B cell (primary cell): ENCODE results near the gene SLCO4C1. TPM values are rescaled to one million over a fixed set of nuclear protein-coding genes. Genes with fewer than 3 reads are reported as not detected.

Experiments
- ATAC-seq: fragments of 200-7000 bp; cut with Tn5 transposase; one replicate; pipeline ENCODE4 v1.10.0; 2021; ENCODE audit warnings: low read depth, mild to moderate bottlenecking, moderate number of reproducible peaks, moderate library complexity
- CTCF ChIA-PET: fragments of 350-600 bp; sonication (Branson Sonifier 250); formaldehyde crosslinking; loops from one replicate; lab custom pipeline; 2021; ENCODE audit warnings: antibody characterized with exemption, inconsistent platforms; lab: Charles Lee
- POLR2A ChIA-PET: fragments of 350-600 bp; sonication (Branson Sonifier 250); formaldehyde crosslinking; loops from one replicate; lab custom pipeline; 2021; ENCODE audit warnings: antibody characterized with exemption; lab: Charles Lee
- DNase-seq: peaks from one replicate; pipeline ENCODE4 v3.0.0; 2013
- H2AFZ ChIP-seq: 2 replicates; pipeline ENCODE4 v1.6.1; 2012; ENCODE audit warnings: mild to moderate bottlenecking, low read depth, low read length; ENCODE audit not compliant: insufficient read depth, poor library complexity, severe bottlenecking
- H3K27ac ChIP-seq, 2 donors: 1 replicate in 1 of 2; 2 replicates in 1 of 2; pipeline ENCODE4 v1.5.1; 2012 to 2013; ENCODE audit warnings: low read length in 2 of 2, mild to moderate bottlenecking in 2 of 2, moderate library complexity in 1 of 2
- H3K27me3 ChIP-seq, 4 experiments: fragments of 200-600 bp in 1 of 4; sonication (generic) in 1 of 4; replicated peaks in 1 of 4; 1 replicate in 2 of 4; 2 replicates in 2 of 4; pipeline versions ENCODE4 v1.6.1 to v1.7.0; 2013 to 2016; ENCODE audit warnings: low read length in 3 of 4, mild to moderate bottlenecking in 2 of 4, mixed read lengths in 1 of 4, moderate library complexity in 1 of 4; ENCODE audit not compliant: insufficient read depth in 4 of 4, control insufficient read depth in 3 of 4; ENCODE audit errors: control extremely low read depth in 1 of 4
- H3K36me3 ChIP-seq, 2 experiments: replicated peaks in 1 of 2; 1 replicate in 1 of 2; 2 replicates in 1 of 2; pipeline versions ENCODE4 v1.6.1 to v1.7.1; 2013; ENCODE audit warnings: low read length in 1 of 2; ENCODE audit not compliant: insufficient read depth in 2 of 2, control insufficient read depth in 1 of 2; ENCODE audit errors: control extremely low read depth in 1 of 2, extremely low read depth in 1 of 2
- H3K4me1 ChIP-seq, 2 donors: fragments of 200-600 bp in 1 of 2; sonication (generic) in 1 of 2; 1 replicate in 1 of 2; 2 replicates in 1 of 2; pipeline versions ENCODE4 v1.5.1 to v1.6.1; 2013 to 2017; ENCODE audit warnings: low read length in 2 of 2; ENCODE audit not compliant: control insufficient read depth in 2 of 2, insufficient read depth in 2 of 2
- H3K4me2 ChIP-seq: replicated peaks from 2 replicates; pipeline ENCODE3; 2012; ENCODE audit warnings: mild to moderate bottlenecking, low read depth, low read length; ENCODE audit not compliant: poor library complexity, severe bottlenecking
- H3K4me3 ChIP-seq, 5 experiments: fragments of 200-600 bp in 1 of 5; sonication (generic) in 1 of 5; 1 replicate in 3 of 5; 2 replicates in 2 of 5; pipeline versions ENCODE4 v1.5.1 to v1.7.0; 2011 to 2016; ENCODE audit warnings: low read length in 4 of 5, mild to moderate bottlenecking in 4 of 5, low read depth in 2 of 5, control low read depth in 1 of 5, moderate library complexity in 1 of 5; ENCODE audit not compliant: insufficient read depth in 1 of 5; ENCODE audit errors: control extremely low read depth in 1 of 5, extremely low read depth in 1 of 5
- H3K79me2 ChIP-seq: fragments of 200-600 bp; sonication (generic); one replicate; pipeline ENCODE4 v1.6.0; 2016; ENCODE audit warnings: low read length; ENCODE audit not compliant: control insufficient read depth, insufficient read depth
- H3K9ac ChIP-seq: fragments of 200-600 bp; sonication (generic); 2 replicates; pipeline ENCODE4 v1.6.1; 2017; ENCODE audit warnings: mild to moderate bottlenecking, low read length, moderate library complexity
- H3K9me3 ChIP-seq, 3 donors: one replicate each; pipeline versions ENCODE4 v1.6.1 to v1.7.1; 2013; ENCODE audit warnings: low read length in 2 of 3; ENCODE audit not compliant: control insufficient read depth in 2 of 3, insufficient read depth in 1 of 3; ENCODE audit errors: control extremely low read depth in 1 of 3
- H4K20me1 ChIP-seq: 2 replicates; pipeline ENCODE4 v1.6.0; 2012; ENCODE audit warnings: mild to moderate bottlenecking, low read length; ENCODE audit not compliant: insufficient read depth, control insufficient read depth, poor library complexity, severe bottlenecking
- H3K27ac Mint-ChIP-seq: one replicate; pipeline ENCODE4 v1.8.0; 2021; ENCODE audit warnings: mixed read lengths
- H3K27me3 Mint-ChIP-seq: one replicate; pipeline ENCODE4 v1.8.0; 2021; ENCODE audit warnings: mixed read lengths
- H3K4me1 Mint-ChIP-seq: one replicate; pipeline ENCODE4 v1.8.0; 2021; ENCODE audit warnings: mixed read lengths
- H3K4me3 Mint-ChIP-seq: one replicate; pipeline ENCODE4 v1.8.0; 2021; ENCODE audit warnings: mixed read lengths
- H3K9me3 Mint-ChIP-seq: one replicate; pipeline ENCODE4 v1.8.0; 2022; ENCODE audit warnings: mixed read lengths; ENCODE audit not compliant: insufficient read depth
- CTCF ChIP-seq: fragments of 200-600 bp; IDR thresholded peaks from one replicate; pipeline ENCODE4 v1.8.0; 2022; ENCODE audit warnings: antibody characterized with exemption, mild to moderate bottlenecking
- EZH2 ChIP-seq: IDR thresholded peaks from 2 replicates; pipeline ENCODE4 v1.6.1; 2012; ENCODE audit warnings: borderline replicate concordance, low read depth, mild to moderate bottlenecking, moderate library complexity, low read length; ENCODE audit not compliant: insufficient read depth, poor library complexity, severe bottlenecking
- WGBS: methylation state at CpG from one replicate; pipeline ENCODE4 v1.1.5; 2013; ENCODE audit warnings: missing lambda C conversion rate; ENCODE audit not compliant: insufficient coverage; 5-methylcytosine and 5-hydroxymethylcytosine counted together
- intact Hi-C: fragments of 100-400 bp; cut with micrococcal nuclease; formaldehyde crosslinking; loops from one replicate; pipeline ENCODE4 v1.10.0; 2022
- polyA plus RNA-seq: library from polyadenylated mRNA; depleted of rRNA; stranded (reverse); fragments of >200 nt; gene quantifications from 2 replicates; pipeline ENCODE4 v1.2.3, GENCODE V29; 2012
- total RNA-seq, 2 donors: library from RNA; stranded (reverse); fragments of 120-200 nt in 1 of 2; gene quantifications; 1 replicate in 1 of 2; 2 replicates in 1 of 2; pipeline versions ENCODE4 v1.2.3 to v1.2.4, GENCODE V29; 2013 to 2022

Gene SLCO4C1
- total and polyA plus RNA-seq, 2 donors (not counting 1 experiment from before 2014, with no cell fraction given), result 0.36 to 0.42 TPM

DNA sequence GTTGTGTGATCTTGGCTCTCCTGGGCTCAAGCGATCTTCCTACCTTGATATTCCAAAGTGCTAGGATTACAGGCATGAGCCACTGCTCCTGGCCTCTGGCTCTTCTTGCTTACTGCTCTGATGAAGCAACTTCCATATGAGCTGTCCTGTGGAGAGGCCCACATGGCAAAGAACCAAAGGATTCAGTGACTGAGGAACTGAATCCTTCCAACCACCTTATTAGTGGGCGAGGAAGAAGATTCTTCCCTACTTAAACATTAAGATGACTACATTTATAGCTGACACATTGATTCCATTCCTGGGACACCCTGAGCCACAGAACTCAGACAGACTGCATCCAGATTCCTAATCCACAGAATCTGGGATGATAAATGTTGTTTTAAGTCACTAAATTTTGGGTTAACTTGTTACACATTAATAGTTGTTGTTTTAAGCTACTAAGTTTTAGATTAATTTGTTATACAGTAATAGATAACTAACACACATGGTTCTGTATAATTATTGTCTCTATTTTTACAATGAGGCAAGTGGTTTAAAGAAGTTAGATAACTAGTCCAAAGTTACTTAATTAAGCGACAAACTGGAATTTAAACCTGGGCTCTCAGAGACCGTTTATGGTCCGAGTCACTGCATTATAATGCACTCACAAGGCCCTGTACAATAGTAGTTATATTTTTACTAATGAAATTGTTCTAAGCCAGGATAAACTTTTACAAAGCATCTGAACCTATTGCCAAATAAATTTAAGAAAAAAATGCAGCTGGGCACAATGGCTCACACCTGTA is 16.7 kb upstream of the SLCO4C1 start:
- Mint-ChIP-seq H3K27ac (no peak overlapping the region), H3K9me3 (no peaks in the 10 kb centered on the region), H3K27me3 (no peaks in the 10 kb centered on the region), H3K4me3 (no peak overlapping the region), H3K4me1 (no peaks in the 10 kb centered on the region)
- TF ChIP-seq EZH2 (no peak), CTCF (no peak)
- H4K20me1 ChIP-seq, result no peaks in the 10 kb centered on the region
- no peaks in the 10 kb centered on the region for H3K27me3 ChIP-seq
- intact Hi-C loops, result no loop called here
- no peak overlapping the region for H3K4me2 ChIP-seq
- H3K4me3 ChIP-seq, result no peak overlapping the region
- no peaks in the 10 kb centered on the region for H3K36me3 ChIP-seq
- H3K4me1 ChIP-seq, result no peaks in the 10 kb centered on the region
- H3K9ac ChIP-seq, result no peak overlapping the region
- H3K9me3 ChIP-seq, result no peaks in the 10 kb centered on the region
- no peak for DNase-seq
- no peak overlapping the region for H2AFZ ChIP-seq
- no peak overlapping the region for H3K27ac ChIP-seq
- ATAC-seq, result no peak
- CTCF ChIA-PET, result no interaction called here
- POLR2A ChIA-PET, result no interaction called here
- H3K79me2 ChIP-seq, result no peaks in the 10 kb centered on the region
- WGBS, result 95% methylated on average over 2 of the region's 5 CpGs

- WGBS, result 100% methylated on average over 1 of the region's 3 CpGs
- no peaks in the 10 kb centered on the region for H3K9me3 Mint-ChIP-seq
- Histone ChIP-seq H3K4me1 (no peaks in the 10 kb centered on the region), H3K27me3 (no peaks in the 10 kb centered on the region), H3K27ac (no peak overlapping the region), H3K4me2 (no peak overlapping the region), H3K9me3 (no peaks in the 10 kb centered on the region), H3K36me3 (no peaks in the 10 kb centered on the region), H3K4me3 (no peak overlapping the region), H3K9ac (no peak overlapping the region), H4K20me1 (no peaks in the 10 kb centered on the region), H2AFZ (no peak overlapping the region), H3K79me2 (no peaks in the 10 kb centered on the region)
- H3K4me3 Mint-ChIP-seq, result no peak overlapping the region
- DNase-seq (no peak), ATAC-seq (no peak)
- no peaks in the 10 kb centered on the region for H3K4me1 Mint-ChIP-seq
- TF ChIP-seq EZH2 (no peak), CTCF (no peak)
- CTCF ChIA-PET, result no interaction called here
- POLR2A ChIA-PET, result no interaction called here
- no peaks in the 10 kb centered on the region for H3K27me3 Mint-ChIP-seq
- no peak overlapping the region for H3K27ac Mint-ChIP-seq
- intact Hi-C loops, result no loop called here
These were observed 13.5 kb upstream of the SLCO4C1 start for GRCh38 chr5:102309586-102309985.
